Activated CD4-positive, alpha-beta T cell treated with anti-CD3 and anti-CD28 coated beads, Interleukin-2, amount 50 U/mL, for 16 hours (primary cell): Measurements from ENCODE around the gene CALY.
"Not testable (repeated sequence)": the region's sequence is repeated elsewhere in the genome, so short reads cannot be mapped to it uniquely, and the experiment has no call there.

Experiments
- DNase-seq: peaks from one replicate; pipeline ENCODE4 v3.0.0-alpha.2; 2020

The CALY gene

DNA sequence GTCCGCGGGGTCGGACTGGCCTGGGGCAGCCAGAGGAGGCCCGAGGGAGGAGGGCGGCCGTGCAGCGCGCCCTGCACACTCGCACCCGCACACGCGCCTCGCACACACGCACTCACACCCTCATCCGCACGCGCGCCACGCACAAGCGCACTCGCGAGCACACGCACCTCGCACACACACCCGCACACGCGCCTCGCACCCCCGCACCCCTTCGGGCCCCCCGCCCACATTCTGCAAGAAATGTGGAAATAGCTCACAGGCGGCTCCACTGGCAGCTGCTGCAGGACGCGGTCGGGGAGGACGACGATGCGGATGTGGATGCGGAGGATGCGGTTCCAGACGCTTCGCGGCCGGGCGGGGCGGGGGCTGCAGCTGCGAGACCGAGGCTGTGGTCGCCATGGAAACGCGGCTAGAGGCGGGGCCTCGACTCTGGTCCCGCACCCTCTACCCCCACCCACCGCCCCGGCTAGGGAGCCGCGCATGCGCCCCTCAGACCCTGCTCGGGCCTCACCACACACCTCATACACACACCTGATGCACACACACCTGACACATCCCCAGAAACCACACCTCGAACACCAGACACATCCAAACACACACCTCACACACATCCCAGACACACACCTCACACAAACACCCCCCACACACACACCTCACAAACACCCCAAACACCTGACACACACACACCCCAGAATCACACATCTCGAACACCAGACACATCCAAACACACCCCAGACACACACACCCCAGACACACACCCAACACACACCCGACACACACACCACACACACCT, at the start of gene CALY:
CALY (minus strand) TSS at position 320 of the 793 bp plus-strand sequence. CDS start 7,907 bp downstream, outside the sequence.
- peak; percentile 40 for DNase-seq

DNA sequence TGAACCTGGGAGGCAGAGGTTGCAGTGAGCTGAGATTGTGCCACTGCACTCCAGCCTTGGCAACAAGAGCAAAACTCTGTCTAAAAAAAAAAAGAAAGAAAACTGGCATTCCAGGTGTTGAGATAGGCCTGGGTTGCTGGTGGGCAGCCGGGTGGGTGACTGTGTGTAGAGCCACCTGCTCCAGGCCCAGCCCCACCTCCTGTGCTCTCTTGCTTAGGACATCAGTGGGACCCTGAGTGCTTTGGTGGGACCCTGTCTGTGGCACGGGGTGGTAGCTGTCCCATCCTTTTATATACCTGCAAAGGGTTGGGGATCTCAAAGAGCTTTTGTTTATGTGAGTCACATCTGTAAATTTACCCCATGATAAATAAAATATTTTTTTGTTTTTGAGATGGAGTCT, 48.5 kb upstream of the CALY start:
- no peak for DNase-seq

DNA sequence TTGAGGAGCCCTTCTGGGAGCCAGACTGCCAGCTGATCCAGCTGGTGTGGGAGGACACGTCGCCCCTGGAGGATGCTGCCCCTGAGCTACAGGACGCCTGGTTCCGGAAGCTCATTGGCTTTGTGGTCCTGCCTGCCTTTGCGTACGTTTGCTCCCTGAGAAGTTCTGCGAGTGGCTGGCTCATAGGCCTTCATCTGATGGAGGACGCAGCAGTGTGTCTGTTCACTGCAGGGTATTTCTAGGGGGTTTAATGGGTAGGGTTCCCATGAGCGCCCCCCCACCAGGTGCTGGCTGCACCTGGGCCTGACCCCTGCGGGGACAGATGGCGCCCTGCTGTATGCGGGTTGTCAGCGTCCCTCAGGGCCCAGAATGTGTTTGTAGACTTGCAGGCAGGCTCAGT, 47.4 kb upstream of the CALY start:
- DNase-seq: no peak

DNA sequence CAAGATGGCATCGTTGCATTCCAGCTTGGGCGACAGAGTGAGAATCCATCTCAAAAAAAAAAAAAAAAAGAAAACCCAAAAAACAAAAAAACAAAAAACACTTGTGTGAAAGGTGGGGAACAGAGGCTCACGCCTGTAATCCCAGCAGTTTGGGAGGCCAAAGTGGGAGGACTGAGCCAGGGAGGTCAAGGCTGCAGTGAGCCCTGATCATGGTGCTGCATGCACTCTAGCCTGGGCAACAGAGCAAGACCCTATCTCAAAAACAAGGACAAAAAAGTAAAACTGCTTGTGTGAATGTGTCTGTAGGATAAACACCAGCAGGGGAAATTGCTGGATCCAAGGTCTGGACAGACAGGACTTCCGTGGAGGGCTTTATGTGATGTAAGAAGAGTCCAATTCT, 46.9 kb upstream of the CALY start:
- DNase-seq: no peak

- no peak for DNase-seq
Observed at GRCh38 chr10:133381036-133381435, 44.3 kb upstream of the CALY start.

DNA sequence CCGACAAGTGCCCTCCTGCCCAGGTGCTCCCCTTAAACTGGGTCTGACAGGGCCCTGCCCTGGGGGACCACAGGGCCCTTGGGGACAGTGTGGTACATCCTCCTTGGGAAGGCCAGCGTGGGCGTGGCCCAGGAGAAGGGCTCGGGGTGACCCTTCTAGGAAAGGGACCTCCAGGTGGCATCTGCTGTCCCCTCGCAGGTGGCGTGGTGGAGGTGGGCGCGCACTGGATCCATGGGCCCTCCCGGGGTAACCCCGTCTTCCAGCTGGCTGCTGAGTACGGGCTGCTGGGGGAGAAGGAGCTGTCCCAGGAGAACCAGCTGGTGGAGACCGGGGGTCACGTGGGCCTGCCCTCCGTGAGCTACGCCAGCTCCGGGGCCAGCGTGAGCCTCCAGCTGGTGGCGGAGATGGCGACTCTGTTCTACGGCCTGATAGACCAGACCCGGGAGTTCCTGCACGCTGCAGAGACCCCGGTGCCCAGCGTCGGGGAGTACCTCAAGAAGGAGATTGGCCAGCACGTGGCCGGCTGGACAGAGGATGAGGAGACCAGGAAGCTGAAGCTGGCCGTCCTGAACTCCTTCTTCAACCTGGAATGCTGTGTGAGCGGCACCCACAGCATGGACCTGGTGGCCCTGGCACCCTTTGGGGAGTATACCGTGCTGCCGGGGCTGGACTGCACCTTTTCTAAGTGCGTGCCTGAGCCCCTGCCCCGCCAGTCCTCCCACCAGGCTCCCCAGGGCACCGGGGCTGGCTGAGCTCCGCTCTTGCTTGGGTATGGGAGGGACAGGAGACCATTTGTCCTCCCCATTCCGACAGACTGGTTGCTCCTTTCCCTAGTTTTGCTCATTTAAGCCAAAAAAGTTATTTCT, 43.3 kb upstream of the CALY start:
- DNase-seq: no peak

- DNase-seq: peak; percentile 29
Observed at GRCh38 chr10:133379152-133379800, 42.6 kb upstream of the CALY start, which contains the start of gene PAOX. Gene PAOX (plus strand): TSS chr10:133379262. CDS start chr10:133379317, 55 bp downstream.

GRCh38 chr10:133378251-133379096, 41.8 kb upstream of the CALY start:
- DNase-seq: peak; percentile 32

- no peak for DNase-seq
Observed at GRCh38 chr10:133377818-133378250, 41.1 kb upstream of the CALY start.

GRCh38 chr10:133377025-133377817, 40.5 kb upstream of the CALY start:
- no peak for DNase-seq

GRCh38 chr10:133376183-133376582, 39.5 kb upstream of the CALY start:
- DNase-seq: not testable (repeated sequence)

GRCh38 chr10:133375357-133376115, 38.8 kb upstream of the CALY start:
- DNase-seq: no peak

GRCh38 chr10:133373174-133374090, 36.7 kb upstream of the CALY start, which contains the start of gene ECHS1:
Gene ECHS1 (minus strand): TSS chr10:133373354. CDS start chr10:133373333, 21 bp downstream.
- peak; percentile 95 for DNase-seq

- no peak for DNase-seq
Observed at GRCh38 chr10:133372507-133372906, 35.8 kb upstream of the CALY start.

DNA sequence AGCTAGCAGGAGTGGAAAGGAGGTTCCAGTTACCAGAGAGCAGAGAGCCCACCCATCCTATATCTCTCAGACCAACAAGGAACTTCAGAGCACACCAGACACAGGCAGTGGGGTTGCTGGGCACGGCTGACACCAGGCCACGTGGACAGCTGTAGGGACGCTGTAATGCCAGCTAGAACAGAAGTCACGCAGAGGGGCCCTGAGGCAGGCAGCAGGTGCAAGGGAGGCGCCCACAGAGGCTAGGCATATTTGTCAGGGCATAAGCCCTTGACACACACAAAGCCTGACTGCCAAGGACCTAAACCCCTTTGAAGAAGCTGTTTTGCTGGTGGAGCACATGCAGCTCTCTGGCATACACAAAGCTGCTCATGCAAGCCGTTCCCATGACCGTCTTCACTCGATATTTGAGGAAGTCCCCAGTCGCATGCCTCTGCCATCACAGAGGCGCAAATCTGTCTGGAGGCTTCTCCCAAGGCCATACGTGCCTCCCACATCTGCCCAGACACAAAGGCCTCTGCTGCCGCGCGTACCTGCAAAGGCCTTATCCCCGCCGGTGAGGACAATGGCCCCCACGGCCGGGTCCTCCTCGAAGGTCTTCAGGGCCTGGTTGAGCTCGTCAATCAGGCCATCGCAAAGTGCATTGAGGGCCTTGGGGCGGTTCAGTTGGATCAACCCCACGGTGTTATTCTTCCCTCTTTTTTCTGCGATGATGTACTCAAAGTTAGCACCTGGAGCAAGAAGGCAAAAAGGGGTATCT, 33.5 kb upstream of the CALY start:
- no peak for DNase-seq

- DNase-seq: no peak
Observed at GRCh38 chr10:133368153-133368552, 31.5 kb upstream of the CALY start.

DNA sequence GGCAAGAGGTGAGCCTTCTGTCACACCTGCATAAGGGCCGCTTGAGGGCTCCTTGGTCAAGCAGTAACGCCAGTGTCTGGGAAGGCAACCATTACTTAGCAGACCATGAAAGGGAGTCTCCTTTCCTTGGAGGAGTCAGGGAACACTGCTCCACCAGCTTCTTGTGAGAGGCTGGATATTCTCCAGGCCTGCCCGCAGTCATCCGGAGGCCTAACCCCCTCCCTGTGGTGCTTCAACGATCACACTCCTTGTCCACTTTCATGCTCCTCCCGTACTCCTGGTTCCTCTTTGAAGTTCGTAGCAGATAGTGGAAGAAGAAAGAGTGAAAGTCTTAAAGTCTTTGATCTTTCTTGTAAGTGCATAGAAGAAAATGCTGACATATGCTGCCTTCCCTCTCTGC, 30.8 kb upstream of the CALY start:
- not testable (repeated sequence) for DNase-seq

DNA sequence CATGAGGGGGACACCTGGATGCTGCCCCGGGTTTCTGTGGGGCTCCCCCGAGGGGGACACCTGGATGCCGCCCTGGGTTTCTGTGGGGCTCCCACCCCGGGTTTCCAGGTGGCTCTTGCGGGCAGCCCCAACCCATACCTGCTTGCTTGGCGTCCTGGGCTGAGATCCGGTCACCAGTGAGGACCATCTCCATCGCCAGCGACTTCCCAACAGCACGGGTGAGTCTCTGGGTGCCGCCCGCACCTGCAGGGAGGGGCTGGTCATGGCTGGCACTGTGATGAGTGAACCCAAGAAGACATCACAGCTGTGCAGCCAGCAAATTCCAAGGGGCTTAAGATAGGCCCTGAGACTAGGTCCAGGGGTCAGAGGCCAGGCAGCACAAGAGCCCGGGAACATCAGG, 30.1 kb upstream of the CALY start:
- DNase-seq: no peak

DNA sequence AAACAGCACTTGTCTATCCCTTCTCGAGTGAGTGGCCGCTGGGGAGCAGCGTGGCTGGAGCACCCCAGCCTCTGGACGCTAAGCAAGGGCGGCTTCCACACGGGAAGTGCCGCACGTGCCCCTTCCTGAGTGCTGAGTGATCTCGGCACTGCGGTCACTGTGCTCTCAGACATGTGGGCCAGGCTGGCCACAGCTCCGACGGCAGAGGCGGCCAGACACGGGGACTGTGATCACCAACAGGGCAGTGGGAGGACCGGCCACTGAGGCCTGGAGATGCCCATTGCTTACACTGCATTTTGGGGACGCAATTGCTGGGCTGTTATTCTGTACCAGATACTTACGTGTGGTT, 29.4 kb upstream of the CALY start:
- DNase-seq: no peak
